NT2/D1 (cell line): ENCODE data around the gene PLOD2.

Experiments used
- DNase-seq: peaks from one replicate; pipeline ENCODE4 v3.0.0-alpha.2; 2011; ENCODE audit warnings: low read depth, low spot score
- H3K27me3 ChIP-seq: 2 replicates; pipeline ENCODE4 v1.6.0; 2011; ENCODE audit warnings: mild to moderate bottlenecking; ENCODE audit not compliant: insufficient read length, insufficient read depth
- H3K36me3 ChIP-seq: 2 replicates; pipeline ENCODE4 v1.6.1; 2011; ENCODE audit warnings: mild to moderate bottlenecking, low read length, mixed read lengths; ENCODE audit not compliant: insufficient read depth, insufficient read length
- H3K4me1 ChIP-seq: 2 replicates; pipeline ENCODE4 v1.5.1; 2011; ENCODE audit not compliant: insufficient read depth, insufficient read length
- H3K4me3 ChIP-seq: 2 replicates; pipeline ENCODE4 v1.5.1; 2011; ENCODE audit warnings: low read depth; ENCODE audit not compliant: insufficient read length
- H3K9ac ChIP-seq: 2 replicates; pipeline ENCODE4 v1.6.0; 2011; ENCODE audit warnings: low read depth; ENCODE audit not compliant: insufficient read length
- H3K9me3 ChIP-seq: 2 replicates; pipeline ENCODE4 v1.5.1; 2011; ENCODE audit warnings: mild to moderate bottlenecking, low read length; ENCODE audit not compliant: insufficient read depth
- SUZ12 ChIP-seq: IDR thresholded peaks from 2 replicates; pipeline ENCODE4 v1.6.1; 2011; ENCODE audit not compliant: insufficient read length, insufficient read depth; ENCODE audit errors: extremely low read depth
- YY1 ChIP-seq: IDR thresholded peaks from 2 replicates; pipeline ENCODE4 v1.6.1; 2011; ENCODE audit not compliant: insufficient read length, insufficient read depth
- ZNF274 ChIP-seq: IDR thresholded peaks from 2 replicates; pipeline ENCODE4 v1.6.1; 2011; ENCODE audit warnings: mild to moderate bottlenecking, low read depth, low read length

PLOD2 gene

GRCh38 chr3:146154995-146155394 lies 6.0 kb downstream of the PLOD2 start:
- Histone ChIP-seq H3K9ac (no peak overlapping the region), H3K4me3 (no peak overlapping the region), H3K36me3 (no peaks in the 10 kb centered on the region), H3K4me1 (no peaks in the 10 kb centered on the region), H3K9me3 (no peaks in the 10 kb centered on the region), H3K27me3 (no peaks in the 10 kb centered on the region)
- TF ChIP-seq ZNF274 (no peak), SUZ12 (no peak), YY1 (no peak)
- no peak for DNase-seq

DNA sequence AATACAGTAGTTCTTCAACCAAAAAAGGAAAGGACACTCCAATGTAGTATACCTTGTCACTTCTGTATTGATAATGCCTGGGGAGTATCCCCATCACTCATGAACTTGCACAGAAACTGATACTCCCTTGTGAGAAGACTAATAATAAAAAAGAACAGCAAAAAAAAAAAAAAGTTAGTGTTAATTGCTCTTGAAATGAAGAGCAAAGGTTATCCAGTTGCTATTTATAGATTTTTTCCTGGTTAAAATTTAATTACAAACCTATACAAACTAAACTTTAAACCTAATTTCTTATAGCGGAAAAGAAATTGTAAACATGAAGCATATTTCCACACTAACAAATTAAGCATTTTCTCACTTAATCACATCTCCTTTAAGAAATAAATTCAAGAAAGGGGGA lies 6.7 kb downstream of the PLOD2 start:
- Histone ChIP-seq H3K9me3 (no peaks in the 10 kb centered on the region), H3K4me1 (no peaks in the 10 kb centered on the region), H3K27me3 (no peaks in the 10 kb centered on the region), H3K4me3 (no peak overlapping the region), H3K9ac (no peak overlapping the region), H3K36me3 (no peaks in the 10 kb centered on the region)
- no peak for TF ChIP-seq ZNF274
- TF ChIP-seq SUZ12, result no peak
- no peak for TF ChIP-seq YY1
- no peak for DNase-seq

- no peak for DNase-seq
- H3K36me3 ChIP-seq, result no peaks in the 10 kb centered on the region
- H3K4me3 ChIP-seq, result no peak overlapping the region
- no peak overlapping the region for H3K9ac ChIP-seq
- no peak for TF ChIP-seq ZNF274
- no peak for TF ChIP-seq SUZ12
- H3K9me3 ChIP-seq, result no peaks in the 10 kb centered on the region
- no peaks in the 10 kb centered on the region for H3K4me1 ChIP-seq
- H3K27me3 ChIP-seq, result no peaks in the 10 kb centered on the region
Observed at GRCh38 chr3:146153429-146153828, 7.6 kb downstream of the PLOD2 start.

- peaks cover under 1% of the 10 kb centered on the region for H3K36me3 ChIP-seq
- no peaks in the 10 kb centered on the region for H3K27me3 ChIP-seq
- no peak for TF ChIP-seq ZNF274
- no peak for TF ChIP-seq YY1
- no peak for TF ChIP-seq SUZ12
- H3K9me3 ChIP-seq, result no peaks in the 10 kb centered on the region
- H3K4me1 ChIP-seq, result no peaks in the 10 kb centered on the region
- DNase-seq, result no peak
- H3K9ac ChIP-seq, result no peak overlapping the region
- H3K4me3 ChIP-seq, result no peak overlapping the region
Observed at GRCh38 chr3:146152834-146153233, 8.2 kb downstream of the PLOD2 start.

- H3K27me3 ChIP-seq, result no peaks in the 10 kb centered on the region
- TF ChIP-seq ZNF274 (no peak), SUZ12 (no peak), YY1 (no peak)
- DNase-seq, result no peak
Observed at GRCh38 chr3:146148468-146148931, 12.5 kb downstream of the PLOD2 start.

DNA sequence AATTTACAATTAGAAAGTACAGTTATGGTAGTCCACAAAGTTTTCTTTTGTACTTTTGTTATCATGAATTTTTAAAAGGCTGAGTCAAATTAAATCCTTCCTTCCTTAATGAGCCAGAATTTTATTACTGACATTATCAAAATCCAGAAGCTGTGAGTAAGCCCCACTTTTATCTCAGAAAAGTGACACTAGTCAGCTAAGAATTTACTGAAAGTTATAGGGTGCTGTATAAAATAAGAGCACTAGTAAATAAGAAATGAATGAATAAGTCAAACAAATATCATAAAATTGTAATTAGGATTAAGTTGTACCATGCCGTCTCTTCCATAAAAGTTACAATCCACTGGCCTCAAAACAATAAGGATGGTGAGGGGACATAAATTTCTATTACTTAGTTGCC lies 15.3 kb downstream of the PLOD2 start:
- no peak overlapping the region for H3K4me3 ChIP-seq
- TF ChIP-seq SUZ12 (no peak), ZNF274 (no peak), YY1 (no peak)
- H3K9me3 ChIP-seq, result no peaks in the 10 kb centered on the region
- peaks cover 4% of the 10 kb centered on the region for H3K36me3 ChIP-seq
- no peaks in the 10 kb centered on the region for H3K27me3 ChIP-seq
- H3K4me1 ChIP-seq, result no peaks in the 10 kb centered on the region
- no peak for DNase-seq
- no peak overlapping the region for H3K9ac ChIP-seq

More at GRCh38 chr3:146148468-146148931, 12.5 kb downstream of the PLOD2 start:
- Histone ChIP-seq H3K9me3 (no peaks in the 10 kb centered on the region), H3K4me3 (no peak overlapping the region), H3K9ac (no peak overlapping the region), H3K36me3 (peaks cover 4% of the 10 kb centered on the region), H3K4me1 (no peaks in the 10 kb centered on the region)

GRCh38 chr3:146142757-146143156 lies 18.2 kb downstream of the PLOD2 start:
- no peak for DNase-seq
- H3K4me1 ChIP-seq, result no peaks in the 10 kb centered on the region
- H3K27me3 ChIP-seq, result no peaks in the 10 kb centered on the region
- no peak for TF ChIP-seq ZNF274
- TF ChIP-seq YY1, result no peak
- no peak for TF ChIP-seq SUZ12
- no peak overlapping the region for H3K9ac ChIP-seq
- peaks cover 2% of the 10 kb centered on the region for H3K36me3 ChIP-seq
- H3K4me3 ChIP-seq, result no peak overlapping the region
- no peaks in the 10 kb centered on the region for H3K9me3 ChIP-seq
